Vagina (tissue), 2 donors: ENCODE data around the gene NEU4. TPM values are rescaled to one million over a fixed set of nuclear protein-coding genes. Genes with fewer than 3 reads are reported as not detected.

Experiments
- DNase-seq, 2 donors: peaks; one replicate each; pipeline ENCODE4 v3.0.0-alpha.2; 2017; ENCODE audit errors: extremely low spot score in 2 of 2
- H3K27ac ChIP-seq: fragments of 200-600 bp; sonication (generic); one replicate; pipeline ENCODE4 v1.5.1; 2019
- H3K27me3 ChIP-seq: fragments of 200-600 bp; sonication (generic); one replicate; pipeline ENCODE4 v1.5.1; 2019
- H3K36me3 ChIP-seq, 2 donors: fragments of 200-600 bp; sonication (generic); one replicate each; pipeline ENCODE4 v1.5.1; 2017 to 2019
- H3K4me1 ChIP-seq: fragments of 200-600 bp; sonication (generic); one replicate; pipeline ENCODE4 v1.5.1; 2019
- H3K4me3 ChIP-seq, 2 donors: fragments of 200-600 bp; sonication (generic); 1 replicate in 1 of 2; 2 replicates in 1 of 2; pipeline ENCODE4 v1.5.1; 2016 to 2019
- H3K9me3 ChIP-seq: fragments of 200-600 bp; sonication (generic); one replicate; pipeline ENCODE4 v1.5.1; 2019
- CTCF ChIP-seq, 3 experiments: fragments of 450-650 bp in 2 of 3; fragments of 200-600 bp in 1 of 3; sonication (generic) in 1 of 3; IDR thresholded peaks; one replicate each; pipeline ENCODE4 v1.5.1; 2017 to 2019; ENCODE audit warnings: antibody characterized with exemption in 3 of 3, mild to moderate bottlenecking in 2 of 3, moderate library complexity in 2 of 3
- POLR2A ChIP-seq, 2 donors: fragments of 450-650 bp; IDR thresholded peaks; one replicate each; pipeline ENCODE4 v1.6.1; 2017; ENCODE audit warnings: antibody characterized with exemption in 2 of 2, mild to moderate bottlenecking in 2 of 2, moderate library complexity in 2 of 2
- POLR2AphosphoS5 ChIP-seq, 2 donors: sonication (generic); formaldehyde crosslinking; IDR thresholded peaks; one replicate each; pipeline ENCODE4 v1.9.0; 2017; ENCODE audit warnings: antibody characterized with exemption in 2 of 2, mild to moderate bottlenecking in 2 of 2, low read depth in 1 of 2; ENCODE audit not compliant: insufficient read depth in 1 of 2
- intact Hi-C: fragments of 100-400 bp; cut with DNase I; formaldehyde crosslinking; loops from one replicate; pipeline ENCODE4 v1.15.1; 2023
- total RNA-seq: library from RNA; depleted of rRNA; stranded (reverse); fragments of >200 nt; gene quantifications from one replicate; pipeline ENCODE4 v1.2.3, GENCODE V29; 2016

Gene NEU4
- total RNA-seq, 1 donor from 2014 or later = not detected

GRCh38 chr2:241835611-241836010, 26.6 kb downstream of the NEU4 start:
- Histone ChIP-seq H3K9me3 (no peaks in the 10 kb centered on the region), H3K27me3 (no peaks in the 10 kb centered on the region), H3K36me3 (no peaks in the 10 kb centered on the region), H3K4me3 (no peak overlapping the region), H3K27ac (no peak overlapping the region), H3K4me1 (peaks cover 10% of the 10 kb centered on the region)
- TF ChIP-seq CTCF (IDR thresholded peaks at IDR 0.05) = no peak
- TF ChIP-seq POLR2A (IDR thresholded peaks at IDR 0.05) = no peak
- TF ChIP-seq POLR2AphosphoS5 (IDR thresholded peaks at IDR 0.05; ENCODE audit: insufficient read depth in 1 of 2, low read depth in 1 of 2) = no peak
- no peak for DNase-seq
- intact Hi-C loops = no loop called here

GRCh38 chr2:241836292-241836691, 27.3 kb downstream of the NEU4 start:
- Histone ChIP-seq H3K4me3 (no peak overlapping the region), H3K36me3 (no peaks in the 10 kb centered on the region), H3K27ac (no peak overlapping the region), H3K9me3 (no peaks in the 10 kb centered on the region), H3K27me3 (no peaks in the 10 kb centered on the region), H3K4me1 (peaks cover 10% of the 10 kb centered on the region)
- TF ChIP-seq POLR2AphosphoS5 (IDR thresholded peaks at IDR 0.05; ENCODE audit: insufficient read depth in 1 of 2, low read depth in 1 of 2) (no peak), CTCF (IDR thresholded peaks at IDR 0.05) (no peak), POLR2A (IDR thresholded peaks at IDR 0.05) (no peak)
- intact Hi-C loops = no loop called here
- DNase-seq = no peak

GRCh38 chr2:241837197-241837965, 28.4 kb downstream of the NEU4 start:
- intact Hi-C loops = no loop called here
- H3K36me3 ChIP-seq = no peaks in the 10 kb centered on the region
- peaks cover 10% of the 10 kb centered on the region for H3K4me1 ChIP-seq
- no peaks in the 10 kb centered on the region for H3K9me3 ChIP-seq
- no peak overlapping the region for H3K27ac ChIP-seq
- H3K27me3 ChIP-seq = no peaks in the 10 kb centered on the region
- H3K4me3 ChIP-seq = no peak overlapping the region
- TF ChIP-seq CTCF (IDR thresholded peaks at IDR 0.05) (no peak), POLR2AphosphoS5 (IDR thresholded peaks at IDR 0.05; ENCODE audit: insufficient read depth in 1 of 2, low read depth in 1 of 2) (no peak), POLR2A (IDR thresholded peaks at IDR 0.05) (no peak)
- DNase-seq = no peak

- Histone ChIP-seq H3K4me3 (no peak overlapping the region), H3K4me1 (peaks cover 21% of the 10 kb centered on the region), H3K36me3 (no peaks in the 10 kb centered on the region), H3K9me3 (no peaks in the 10 kb centered on the region), H3K27ac (no peak overlapping the region), H3K27me3 (no peaks in the 10 kb centered on the region)
- intact Hi-C loops = no loop called here
- TF ChIP-seq POLR2AphosphoS5 (IDR thresholded peaks at IDR 0.05; ENCODE audit: insufficient read depth in 1 of 2, low read depth in 1 of 2) = no peak
- no peak for TF ChIP-seq POLR2A (IDR thresholded peaks at IDR 0.05)
- TF ChIP-seq CTCF (IDR thresholded peaks at IDR 0.05) = no peak
- no peak for DNase-seq
Observed at GRCh38 chr2:241841181-241842066, 32.4 kb downstream of the NEU4 start.
